Spinal cord (tissue), 10 donors: ENCODE results near the gene ETFA. TPM values are rescaled to one million over a fixed set of nuclear protein-coding genes. Genes with fewer than 3 reads are reported as not detected.

Experiments
- DNase-seq, 6 donors: peaks; one replicate each; pipeline versions ENCODE4 v3.0.0 to v3.0.0-alpha.2; 2013 to 2015; ENCODE audit warnings: low spot score in 6 of 6, low read depth in 4 of 6
- H3K27ac ChIP-seq: one replicate; pipeline ENCODE4 v1.5.1; 2013; ENCODE audit warnings: low read depth, low read length, control low read depth
- H3K27me3 ChIP-seq: one replicate; pipeline ENCODE4 v1.6.1; 2013; ENCODE audit warnings: low read length; ENCODE audit not compliant: control insufficient read depth, insufficient read depth
- H3K36me3 ChIP-seq: one replicate; pipeline ENCODE4 v1.6.1; 2013; ENCODE audit warnings: low read length; ENCODE audit not compliant: control insufficient read depth, insufficient read depth
- H3K4me1 ChIP-seq: one replicate; pipeline ENCODE4 v1.6.1; 2013; ENCODE audit warnings: low read length; ENCODE audit not compliant: control insufficient read depth, insufficient read depth
- H3K4me3 ChIP-seq: one replicate; pipeline ENCODE4 v1.5.1; 2013; ENCODE audit warnings: low read depth, low read length, control low read depth
- H3K9me3 ChIP-seq: one replicate; pipeline ENCODE4 v1.6.1; 2013; ENCODE audit warnings: low read length; ENCODE audit not compliant: control insufficient read depth, insufficient read depth
- WGBS: methylation state at CpG from one replicate; pipeline ENCODE4 v1.1.5; 2013; ENCODE audit warnings: missing lambda C conversion rate; ENCODE audit not compliant: insufficient coverage; 5-methylcytosine and 5-hydroxymethylcytosine counted together
- polyA plus RNA-seq, 2 donors: library from polyadenylated mRNA; unstranded; fragments of 120-200 nt; gene quantifications; one replicate each; pipeline ENCODE4 v1.2.1, GENCODE V29; 2013; ENCODE audit not compliant: insufficient read length in 2 of 2
- total RNA-seq, 2 donors: library from RNA; depleted of rRNA in 1 of 2; stranded (reverse); fragments of 120-200 nt in 1 of 2; fragments of >200 nt in 1 of 2; gene quantifications; one replicate each; pipeline versions ENCODE4 v1.2.3 to v1.2.4, GENCODE V29; 2013 to 2014
- donor health status: healthy.

ETFA gene
- total and polyA plus RNA-seq, 4 donors, result 100 to 127 (median 121) TPM

DNA sequence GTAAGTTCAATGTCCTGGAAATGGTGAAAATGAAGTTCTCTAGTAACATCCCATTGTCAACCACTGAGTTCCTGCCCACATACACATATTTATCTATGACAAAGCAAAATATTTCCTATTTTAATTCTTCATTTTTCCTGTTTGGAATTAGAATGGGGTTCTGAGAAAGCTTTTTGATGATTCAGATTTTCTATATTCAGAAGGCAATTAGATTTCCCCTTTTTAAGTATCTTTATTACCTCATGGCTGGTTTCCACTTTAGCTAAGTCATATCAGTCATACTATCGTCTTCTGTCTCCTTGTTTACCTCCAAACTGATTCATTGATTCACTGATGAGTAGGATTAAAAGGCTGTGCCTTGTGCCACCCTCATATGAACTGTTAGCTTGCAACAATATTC is 17.9 kb downstream of the ETFA start:
- H3K9me3 ChIP-seq, result no peaks in the 10 kb centered on the region
- no peak overlapping the region for H3K4me3 ChIP-seq
- no peaks in the 10 kb centered on the region for H3K4me1 ChIP-seq
- H3K27me3 ChIP-seq, result no peaks in the 10 kb centered on the region
- no peak for DNase-seq
- no peaks in the 10 kb centered on the region for H3K36me3 ChIP-seq
- no CpG with 5 or more reads among the region's 1 CpG for WGBS
- no peak overlapping the region for H3K27ac ChIP-seq

DNA sequence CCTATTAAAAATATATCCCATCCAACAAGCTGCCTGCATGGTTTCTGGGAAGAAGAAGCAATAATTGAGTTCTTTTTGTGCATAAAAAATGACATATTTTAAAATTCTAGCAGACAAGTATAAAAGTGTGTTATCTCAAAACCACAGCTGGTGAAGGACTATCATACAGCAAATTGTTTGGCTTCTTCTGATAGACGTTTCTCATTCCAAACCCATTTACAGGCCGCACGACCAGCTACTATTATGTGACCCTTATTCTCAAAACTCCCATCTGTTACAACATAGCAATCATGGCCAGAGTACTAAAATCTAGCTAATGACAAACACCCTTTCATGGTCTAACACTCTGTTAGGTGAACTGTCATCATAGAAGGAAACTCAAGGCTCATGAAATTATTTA is 21.7 kb downstream of the ETFA start:
- Histone ChIP-seq H3K4me1 (no peaks in the 10 kb centered on the region), H3K27ac (no peak overlapping the region), H3K4me3 (no peak overlapping the region), H3K27me3 (no peaks in the 10 kb centered on the region), H3K36me3 (peaks cover 1% of the 10 kb centered on the region), H3K9me3 (no peaks in the 10 kb centered on the region)
- 58% methylated on average over 3 of the region's 3 CpGs for WGBS
- peak in 1 of 6 donors; percentile 7 for DNase-seq

GRCh38 chr15:76286271-76286879 is 24.9 kb downstream of the ETFA start:
- H3K9me3 ChIP-seq, result no peaks in the 10 kb centered on the region
- H3K27me3 ChIP-seq, result no peaks in the 10 kb centered on the region
- H3K27ac ChIP-seq, result no peak overlapping the region
- H3K36me3 ChIP-seq, result peaks cover 9% of the 10 kb centered on the region
- 93% methylated on average over 2 of the region's 4 CpGs for WGBS
- DNase-seq, result no peak
- H3K4me3 ChIP-seq, result no peak overlapping the region
- H3K4me1 ChIP-seq, result no peaks in the 10 kb centered on the region

DNA sequence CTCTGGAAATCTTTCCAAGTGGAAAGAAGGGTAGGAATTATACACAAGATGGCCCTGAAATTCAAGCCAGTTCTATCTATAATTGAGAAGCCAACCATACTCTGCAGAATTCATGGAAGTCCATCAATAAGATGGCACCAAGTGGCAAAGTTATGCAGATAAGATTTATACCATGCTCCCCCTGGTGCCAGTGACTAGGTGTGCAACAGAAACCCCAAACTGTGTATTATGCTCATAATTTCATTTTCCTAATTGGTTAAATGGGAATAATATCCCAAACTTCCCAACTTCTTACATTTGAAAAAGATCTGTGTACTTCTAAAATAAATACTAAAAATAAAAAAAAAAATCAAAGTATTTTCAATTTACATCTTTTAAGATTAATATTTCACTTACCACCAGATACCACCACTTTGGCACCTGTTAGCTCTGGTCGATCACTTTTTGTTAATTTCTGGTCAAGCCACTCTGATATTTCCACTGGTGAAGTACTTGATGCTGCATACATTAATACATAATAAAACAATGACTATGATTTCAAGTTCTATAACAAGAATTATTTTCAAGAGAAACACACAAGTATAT is 25.9 kb downstream of the ETFA start:
- no peak for DNase-seq
- Histone ChIP-seq H3K36me3 (peaks cover 9% of the 10 kb centered on the region), H3K4me3 (no peak overlapping the region), H3K4me1 (no peaks in the 10 kb centered on the region), H3K9me3 (no peaks in the 10 kb centered on the region), H3K27ac (no peak overlapping the region), H3K27me3 (no peaks in the 10 kb centered on the region)
- WGBS, result no CpG with 5 or more reads among the region's 1 CpG

DNA sequence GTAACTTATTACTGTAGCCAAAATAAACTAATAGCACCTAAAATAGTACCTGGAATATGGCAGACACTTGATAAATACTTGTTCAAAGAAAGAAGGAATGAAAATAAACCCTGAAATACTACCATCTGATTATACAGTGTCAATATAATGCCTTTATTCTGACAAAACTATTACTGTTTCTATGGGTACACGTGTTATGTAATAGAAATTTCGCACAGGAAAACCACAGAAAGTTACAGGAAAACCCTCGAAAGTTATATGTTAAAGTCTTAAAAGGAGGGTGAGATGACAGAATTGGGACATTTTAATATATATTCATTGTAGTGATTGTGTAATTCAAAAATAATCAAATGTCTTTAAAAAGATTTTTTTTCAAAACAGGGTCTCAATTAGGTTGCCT is 28.8 kb downstream of the ETFA start:
- H3K36me3 ChIP-seq, result peaks cover 21% of the 10 kb centered on the region
- no peaks in the 10 kb centered on the region for H3K9me3 ChIP-seq
- no peaks in the 10 kb centered on the region for H3K27me3 ChIP-seq
- no peak for DNase-seq
- H3K4me3 ChIP-seq, result no peak overlapping the region
- H3K4me1 ChIP-seq, result no peaks in the 10 kb centered on the region
- no CpG with 5 or more reads among the region's 3 CpGs for WGBS
- H3K27ac ChIP-seq, result no peak overlapping the region

GRCh38 chr15:76278651-76279050 is 32.6 kb downstream of the ETFA start:
- WGBS, result no CpG with 5 or more reads among the region's 1 CpG

DNA sequence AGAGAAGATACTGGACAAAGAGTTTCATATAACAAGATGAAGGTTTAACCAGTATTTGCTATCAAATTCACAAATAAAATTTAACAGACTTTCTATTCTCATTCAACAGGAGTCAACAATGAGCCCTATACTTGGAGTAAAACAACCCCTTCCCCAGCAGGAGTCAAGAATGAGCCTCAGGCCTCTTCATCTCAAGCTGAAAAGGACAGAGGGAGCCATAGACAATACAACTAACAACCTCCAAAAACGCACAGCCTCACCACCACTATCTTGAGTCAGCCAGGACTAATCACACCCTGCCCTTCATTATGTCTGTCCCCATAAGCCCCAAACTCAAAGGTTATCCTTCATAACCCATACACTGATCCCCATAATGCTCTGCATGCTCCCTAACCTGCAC is 36.4 kb downstream of the ETFA start:
- Histone ChIP-seq H3K36me3 (peaks cover 14% of the 10 kb centered on the region), H3K9me3 (no peaks in the 10 kb centered on the region), H3K27ac (no peak overlapping the region), H3K4me3 (no peak overlapping the region), H3K4me1 (no peaks in the 10 kb centered on the region), H3K27me3 (no peaks in the 10 kb centered on the region)
- 38% methylated on average over 1 of the region's 1 CpG for WGBS
- DNase-seq, result no peak

More at GRCh38 chr15:76278651-76279050, 32.6 kb downstream of the ETFA start:
- Histone ChIP-seq H3K9me3 (no peaks in the 10 kb centered on the region), H3K4me3 (no peak overlapping the region), H3K27ac (no peak overlapping the region), H3K36me3 (peaks cover 18% of the 10 kb centered on the region), H3K27me3 (no peaks in the 10 kb centered on the region), H3K4me1 (no peaks in the 10 kb centered on the region)
- no peak for DNase-seq

GRCh38 chr15:76274226-76274625 is 37.0 kb downstream of the ETFA start:
- DNase-seq, result peak in 1 of 6 donors; percentile 35
- H3K4me3 ChIP-seq, result no peak overlapping the region

DNA sequence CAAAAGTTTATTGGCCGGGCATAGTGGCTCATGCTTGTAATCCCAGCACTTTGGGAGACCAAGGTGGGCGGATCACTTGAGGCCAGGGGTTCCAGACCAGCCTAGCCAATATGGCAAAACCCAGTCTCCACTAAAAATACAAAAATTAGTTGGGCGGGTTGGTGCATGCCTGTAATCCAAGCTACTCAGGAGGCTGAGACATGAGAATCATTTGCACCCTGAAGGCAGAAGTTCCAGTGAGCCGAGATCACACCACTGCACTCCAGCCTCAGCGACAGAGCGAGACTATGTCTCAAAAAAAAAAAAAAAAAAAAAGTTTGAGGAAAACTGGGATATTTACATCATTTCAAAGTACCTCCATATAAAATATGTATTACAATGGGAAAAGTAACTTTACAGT is 40.4 kb downstream of the ETFA start:
- Histone ChIP-seq H3K27me3 (no peaks in the 10 kb centered on the region), H3K27ac (no peak overlapping the region), H3K9me3 (peaks cover 7% of the 10 kb centered on the region), H3K4me1 (no peaks in the 10 kb centered on the region), H3K36me3 (peaks cover 8% of the 10 kb centered on the region), H3K4me3 (no peak overlapping the region)
- 100% methylated on average over 3 of the region's 6 CpGs for WGBS
- DNase-seq, result no peak

More at GRCh38 chr15:76274226-76274625, 37.0 kb downstream of the ETFA start:
- Histone ChIP-seq H3K36me3 (peaks cover 13% of the 10 kb centered on the region), H3K4me1 (no peaks in the 10 kb centered on the region), H3K27me3 (no peaks in the 10 kb centered on the region), H3K9me3 (no peaks in the 10 kb centered on the region), H3K27ac (no peak overlapping the region)
- no CpG with 5 or more reads among the region's 2 CpGs for WGBS

GRCh38 chr15:76267077-76267476 is 44.2 kb downstream of the ETFA start:
- Histone ChIP-seq H3K36me3 (peaks cover 12% of the 10 kb centered on the region), H3K4me3 (no peak overlapping the region), H3K4me1 (no peaks in the 10 kb centered on the region), H3K27ac (no peak overlapping the region), H3K27me3 (no peaks in the 10 kb centered on the region), H3K9me3 (peaks cover 16% of the 10 kb centered on the region)
- no peak for DNase-seq
- WGBS, result no CpG with 5 or more reads among the region's 6 CpGs
